ENCODE data around the gene PIAS3.

GRCh38 chr1:145879775-145880174 is 20.9 kb upstream of the PIAS3 start:
- no peak for TF ChIP-seq YY1 (IDR thresholded peaks at IDR 0.05; ENCODE audit: insufficient read depth, insufficient read length)
- TF ChIP-seq SUZ12 (IDR thresholded peaks at IDR 0.05; ENCODE audit: extremely low read depth, insufficient read depth, insufficient read length): no peak
